Heart right ventricle (tissue), 16 donors: Measurements from ENCODE around the gene AGBL1. TPM values are rescaled to one million over a fixed set of nuclear protein-coding genes. Genes with fewer than 3 reads are reported as not detected.

Source experiments
- ATAC-seq, 8 donors: fragments of 200-7000 bp; cut with Tn5 transposase; one replicate each; pipeline ENCODE4 v1.9.1; 2020; ENCODE audit warnings: mild to moderate bottlenecking in 8 of 8, moderate library complexity in 8 of 8, moderate number of reproducible peaks in 1 of 8
- DNase-seq, 2 donors: peaks; one replicate each; pipeline ENCODE4 v3.0.0-alpha.2; 2020
- H3K27ac ChIP-seq, 10 donors: fragments of 200-600 bp; sonication (generic) in 2 of 10; one replicate each; pipeline versions ENCODE4 v1.5.0 to v1.8.0; 2020 to 2022; ENCODE audit warnings: mild to moderate bottlenecking in 3 of 10
- H3K27me3 ChIP-seq, 7 donors: fragments of 200-600 bp; one replicate each; pipeline ENCODE4 v1.8.0; 2021 to 2022; ENCODE audit warnings: mild to moderate bottlenecking in 2 of 7
- H3K36me3 ChIP-seq, 9 donors: fragments of 200-600 bp; sonication (generic) in 1 of 9; one replicate each; pipeline versions ENCODE4 v1.5.0 to v1.8.0; 2020 to 2022; ENCODE audit warnings: mild to moderate bottlenecking in 2 of 9
- H3K4me1 ChIP-seq, 9 donors: fragments of 200-600 bp; sonication (generic) in 1 of 9; one replicate each; pipeline versions ENCODE4 v1.5.0 to v1.8.0; 2020 to 2022; ENCODE audit warnings: mild to moderate bottlenecking in 4 of 9
- H3K4me3 ChIP-seq, 10 donors: fragments of 200-600 bp; sonication (generic) in 2 of 10; one replicate each; pipeline versions ENCODE4 v1.5.0 to v1.8.0; 2020 to 2022; ENCODE audit warnings: mild to moderate bottlenecking in 7 of 10, moderate library complexity in 2 of 10
- H3K9me3 ChIP-seq, 11 donors: fragments of 200-600 bp in 10 of 11; sonication (generic) in 2 of 11; one replicate each; pipeline versions ENCODE4 v1.5.0 to v1.8.0; 2013 to 2022; ENCODE audit warnings: mild to moderate bottlenecking in 2 of 11, control low read depth in 1 of 11, moderate library complexity in 1 of 11
- WGBS, 2 donors: extraction: QIAGEN DNeasy Blood & Tissue Kit; methylation state at CpG; one replicate each; pipeline ENCODE4 v1.1.7; 2013; ENCODE audit warnings: inconsistent platforms in 1 of 2; 5-methylcytosine and 5-hydroxymethylcytosine counted together
- intact Hi-C, 10 donors: fragments of 100-400 bp; cut with DNase I; formaldehyde crosslinking; loops; one replicate each; pipeline versions ENCODE4 v1.11.1 to v1.14.2; 2022
- polyA plus RNA-seq, 2 donors: library from polyadenylated mRNA; stranded (reverse); fragments of 200-250 nt; gene quantifications; one replicate each; pipeline ENCODE4 v1.2.3, GENCODE V29; 2013
- total RNA-seq, 10 donors: library from RNA; stranded (reverse); fragmentation: NEBNext Ultra II Directional in 3 of 10; extraction: Animal tissue kit (Norgen Biotek cat#: 25700) in 3 of 10; gene quantifications; one replicate each; pipeline versions ENCODE4 v1.2.1 to v1.2.4, GENCODE V29; 2021 to 2023
- TF ChIP-seq, protein P1 (sequence below), 9 donors: fragments of 200-600 bp; sonication (generic) in 2 of 9; IDR thresholded peaks; one replicate each; pipeline versions ENCODE4 v1.5.0 to v1.8.0; 2021 to 2022; ENCODE audit warnings: antibody characterized with exemption in 9 of 9, mild to moderate bottlenecking in 5 of 9, moderate library complexity in 1 of 9
- donor health status: Arrhythmogenic right ventricular cardiomyopathy.
- donor health status: ischemic (EF 13 %, LVEDD 7.1; RV severe dilation, severe dysfunction).
- donor health status: healthy with polysubstance abuse.
- donor health status: DM: no; HTN: yes; CAD: no.
- donor health status: DM: no; HTN: no; CAD: no.
- donor health status: ischemic (EF 25% LVEDD 6.9; RV normal size, moderate dysfunction).
- donor health status: ischemic (EF 25% LVEDD 5.7; RV mildly dilated, moderate dysfunction).
- donor health status: healthy.
- donor health status: DM: yes; HTN: yes; CAD: no.
- donor health status: Ischemic cardiomyopathy.
- donor health status: ischemic (EF 35%, LVEDD 5.7; RV mildly dilated, moderate dysfunction).
- donor health status: nonischemic (EF 11% LVEDD 7.7; RV severe dilation, severe dysfunction).
- donor health status: DM: yes; HTN: yes; CAD: no.
- donor health status: PGD.
- donor health status: ischemic (EF 29% LVEDD 5.4; RV normal size, mild dysfunction).
- donor health status: nonischemic (EF 23%, LVEDD 6.1; RV moderate dilation, normal function).

Gene AGBL1
- total and polyA plus RNA-seq, 12 donors = 0.02 to 0.13 (median 0.09) TPM; not detected in 7

DNA sequence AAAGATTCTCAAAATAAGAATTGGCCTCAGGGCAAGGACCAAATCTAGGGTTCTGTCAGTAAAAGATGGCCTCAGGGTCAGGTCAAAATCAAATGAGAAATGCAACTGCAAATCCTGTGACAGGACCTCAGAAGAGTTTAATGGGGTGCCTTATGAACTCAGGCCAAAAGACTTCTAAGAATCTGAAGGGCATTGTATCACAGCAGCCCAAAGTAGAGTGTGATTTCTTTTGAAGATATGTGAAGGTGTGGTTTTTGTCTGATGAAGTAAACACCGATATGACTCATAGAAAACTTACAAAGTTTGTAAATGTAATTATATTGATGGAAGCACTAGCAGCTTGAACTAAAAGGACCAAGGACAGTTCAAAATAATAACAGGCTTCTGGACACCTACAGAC lies 966.1 kb downstream of the AGBL1 start:
- no peak overlapping the region for H3K4me3 ChIP-seq
- H3K36me3 ChIP-seq = no peaks in the 10 kb centered on the region
- TF ChIP-seq, protein P1, sequence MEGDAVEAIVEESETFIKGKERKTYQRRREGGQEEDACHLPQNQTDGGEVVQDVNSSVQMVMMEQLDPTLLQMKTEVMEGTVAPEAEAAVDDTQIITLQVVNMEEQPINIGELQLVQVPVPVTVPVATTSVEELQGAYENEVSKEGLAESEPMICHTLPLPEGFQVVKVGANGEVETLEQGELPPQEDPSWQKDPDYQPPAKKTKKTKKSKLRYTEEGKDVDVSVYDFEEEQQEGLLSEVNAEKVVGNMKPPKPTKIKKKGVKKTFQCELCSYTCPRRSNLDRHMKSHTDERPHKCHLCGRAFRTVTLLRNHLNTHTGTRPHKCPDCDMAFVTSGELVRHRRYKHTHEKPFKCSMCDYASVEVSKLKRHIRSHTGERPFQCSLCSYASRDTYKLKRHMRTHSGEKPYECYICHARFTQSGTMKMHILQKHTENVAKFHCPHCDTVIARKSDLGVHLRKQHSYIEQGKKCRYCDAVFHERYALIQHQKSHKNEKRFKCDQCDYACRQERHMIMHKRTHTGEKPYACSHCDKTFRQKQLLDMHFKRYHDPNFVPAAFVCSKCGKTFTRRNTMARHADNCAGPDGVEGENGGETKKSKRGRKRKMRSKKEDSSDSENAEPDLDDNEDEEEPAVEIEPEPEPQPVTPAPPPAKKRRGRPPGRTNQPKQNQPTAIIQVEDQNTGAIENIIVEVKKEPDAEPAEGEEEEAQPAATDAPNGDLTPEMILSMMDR (IDR thresholded peaks at IDR 0.05) = no peak
- DNase-seq = no peak
- intact Hi-C loops = no loop called here
- no peaks in the 10 kb centered on the region for H3K4me1 ChIP-seq
- ATAC-seq = no peak
- WGBS, 2 donors = 68 to 78% methylated on average over 1 of the region's 1 CpG
- no peaks in the 10 kb centered on the region for H3K9me3 ChIP-seq
- no peak overlapping the region for H3K27ac ChIP-seq
- H3K27me3 ChIP-seq = peaks cover 0 to 6% (median 0%) of the 10 kb centered on the region in 7 donors

DNA sequence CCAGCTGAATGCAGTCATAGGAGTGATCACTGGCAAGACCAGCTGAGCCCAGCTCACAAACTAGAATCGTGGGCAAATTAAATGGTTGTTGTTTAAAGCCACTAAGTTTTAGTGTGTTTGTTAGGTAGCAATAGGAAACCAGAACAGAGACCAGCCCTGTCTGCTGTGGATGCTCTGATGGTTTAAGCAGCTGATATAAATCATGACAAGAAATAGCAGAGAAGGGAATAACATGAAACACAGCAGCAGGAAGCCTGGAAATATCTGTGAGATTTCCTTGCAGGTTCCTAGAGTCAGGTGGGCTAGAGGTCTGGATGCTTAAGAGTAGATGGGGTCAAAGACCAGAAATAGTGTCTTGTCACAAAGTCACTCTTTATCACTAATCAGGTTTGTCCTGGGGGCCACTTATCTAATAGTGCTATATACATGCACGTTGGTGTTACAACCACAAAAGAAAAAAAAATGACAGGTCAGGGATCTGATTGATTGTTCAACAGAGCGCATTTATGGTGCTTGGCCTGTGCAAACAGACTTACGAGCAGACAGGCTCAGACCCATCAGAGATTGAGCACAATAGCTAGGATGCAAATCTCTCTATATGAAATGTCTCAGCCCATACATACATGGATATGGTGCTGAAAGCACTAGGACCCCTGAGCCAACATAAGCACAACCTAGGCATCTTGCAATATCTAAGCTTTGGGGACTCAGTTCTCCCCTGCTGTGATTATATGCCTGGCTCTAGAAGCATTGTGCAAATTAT lies 967.7 kb downstream of the AGBL1 start:
- H3K27ac ChIP-seq = no peak overlapping the region
- 66% methylated on average over 4 of the region's 4 CpGs for WGBS, 2 donors
- intact Hi-C loops = no loop called here
- TF ChIP-seq, protein P1 (IDR thresholded peaks at IDR 0.05) = no peak
- no peaks in the 10 kb centered on the region for H3K4me1 ChIP-seq
- H3K36me3 ChIP-seq = no peaks in the 10 kb centered on the region
- H3K4me3 ChIP-seq = no peak overlapping the region
- no peaks in the 10 kb centered on the region for H3K9me3 ChIP-seq
- ATAC-seq = no peak
- DNase-seq = no peak
- H3K27me3 ChIP-seq = peaks cover 0 to 6% (median 0%) of the 10 kb centered on the region in 7 donors
